Activated CD4-positive, alpha-beta memory T cell treated with anti-CD3 and anti-CD28 coated beads, Interleukin-2, amount 10 ng/mL, durations not matched to agents 7 days and 5 days (primary cell): ENCODE data around the gene C17orf50. TPM values are rescaled to one million over a fixed set of nuclear protein-coding genes. Genes with fewer than 3 reads are reported as not detected.

Source experiments
- CTCF ChIA-PET: fragments of 350-600 bp; sonication (Branson Sonifier 250); formaldehyde crosslinking; loops from one replicate; lab custom pipeline; 2021; ENCODE audit warnings: antibody characterized with exemption, inconsistent platforms; lab: Charles Lee
- POLR2A ChIA-PET: fragments of 350-600 bp; sonication (Branson Sonifier 250); formaldehyde crosslinking; loops from one replicate; lab custom pipeline; 2021; ENCODE audit warnings: antibody characterized with exemption; lab: Charles Lee
- DNase-seq: peaks from one replicate; pipeline ENCODE4 v3.0.0-alpha.2; 2020
- H3K27ac Mint-ChIP-seq: one replicate; pipeline ENCODE4 v1.8.0; 2021; ENCODE audit warnings: mild to moderate bottlenecking, mixed read lengths
- H3K27me3 Mint-ChIP-seq: one replicate; pipeline ENCODE4 v1.8.0; 2021; ENCODE audit warnings: mixed read lengths
- H3K36me3 Mint-ChIP-seq: one replicate; pipeline ENCODE4 v1.8.0; 2021; ENCODE audit warnings: low read depth, mixed read lengths
- H3K4me1 Mint-ChIP-seq: one replicate; pipeline ENCODE4 v1.8.0; 2021; ENCODE audit warnings: mixed read lengths
- H3K4me3 Mint-ChIP-seq: one replicate; pipeline ENCODE4 v1.8.0; 2021; ENCODE audit warnings: mild to moderate bottlenecking, mixed read lengths
- H3K9me3 Mint-ChIP-seq: one replicate; pipeline ENCODE4 v1.8.0; 2021; ENCODE audit warnings: mixed read lengths
- total RNA-seq, 2 experiments: library from RNA; stranded (reverse); gene quantifications; one replicate each; pipeline ENCODE4 v1.2.3, GENCODE V29; 2021

Gene C17orf50
- total RNA-seq, 2 experiments from 2014 or later = not detected

DNA sequence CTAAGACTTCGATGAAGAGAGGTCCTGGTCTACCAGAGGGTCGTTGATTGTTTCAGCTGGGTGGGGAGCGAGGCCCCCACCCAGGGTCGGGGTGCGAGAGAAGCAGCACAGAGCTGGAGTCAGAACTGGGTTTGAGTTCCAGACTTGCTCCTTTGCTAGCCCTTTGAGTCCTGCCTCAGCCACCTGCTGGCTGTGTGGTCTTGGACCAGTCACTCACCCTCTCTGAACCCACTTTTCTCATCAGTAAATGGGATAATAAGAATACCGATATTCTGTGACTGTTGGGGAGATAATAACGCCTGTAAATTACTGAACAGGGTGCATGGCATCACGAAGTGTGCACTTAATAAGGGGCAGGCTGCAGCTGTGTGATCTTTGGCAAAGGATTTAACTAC is 35.2 kb downstream of the C17orf50 start:
- CTCF ChIA-PET = interaction anchor here (0.7 to 6.6 kb wide), 7 partner anchors 9 to 48 kb away, joined by 3 to 39 read pairs (median 6); partner anchors contain the start of gene TAF15
- Mint-ChIP-seq H3K4me1 (peaks cover 15% of the 10 kb centered on the region), H3K27ac (no peak overlapping the region), H3K4me3 (peak overlapping the region; percentile 69), H3K9me3 (no peaks in the 10 kb centered on the region), H3K27me3 (peaks cover 74% of the 10 kb centered on the region), H3K36me3 (no peaks in the 10 kb centered on the region)
- no peak for DNase-seq
- POLR2A ChIA-PET = interaction anchor here (1.4 to 6.9 kb wide), 2 partner anchors 13 to 32 kb away, joined by 7 to 52 read pairs; partner anchors contain the start of gene TAF15

DNA sequence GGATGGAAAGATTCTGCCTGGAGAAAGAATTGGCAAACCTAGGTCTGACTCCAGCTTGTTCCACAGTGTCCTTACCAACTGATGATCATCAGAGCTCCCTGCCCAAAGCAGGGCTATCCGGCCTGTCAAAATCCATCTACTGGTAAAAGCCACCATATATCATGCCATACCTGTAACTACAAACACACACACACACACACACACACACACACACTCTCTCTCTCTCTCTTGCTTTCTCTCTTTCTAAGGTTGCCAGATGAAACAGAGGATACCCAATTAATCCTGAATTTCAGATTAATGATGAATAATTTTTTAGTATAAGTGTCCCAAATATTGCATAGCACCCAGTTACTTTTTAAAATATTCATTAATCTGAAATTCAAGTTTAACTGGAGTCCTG is 36.3 kb downstream of the C17orf50 start:
- CTCF ChIA-PET = interaction anchor here (1.2 to 6.6 kb wide), 6 partner anchors 8 to 50 kb away, joined by 3 to 39 read pairs (median 6); partner anchors contain the start of gene TAF15
- no peaks in the 10 kb centered on the region for H3K9me3 Mint-ChIP-seq
- peaks cover 24% of the 10 kb centered on the region for H3K4me1 Mint-ChIP-seq
- no peak overlapping the region for H3K27ac Mint-ChIP-seq
- no peak overlapping the region for H3K4me3 Mint-ChIP-seq
- POLR2A ChIA-PET = interaction anchor here (6.9 kb wide), 1 partner anchor 12 kb away, joined by 52 read pairs; the partner anchor contains the start of gene TAF15
- H3K36me3 Mint-ChIP-seq = no peaks in the 10 kb centered on the region
- DNase-seq = no peak
- H3K27me3 Mint-ChIP-seq = peaks cover 70% of the 10 kb centered on the region

DNA sequence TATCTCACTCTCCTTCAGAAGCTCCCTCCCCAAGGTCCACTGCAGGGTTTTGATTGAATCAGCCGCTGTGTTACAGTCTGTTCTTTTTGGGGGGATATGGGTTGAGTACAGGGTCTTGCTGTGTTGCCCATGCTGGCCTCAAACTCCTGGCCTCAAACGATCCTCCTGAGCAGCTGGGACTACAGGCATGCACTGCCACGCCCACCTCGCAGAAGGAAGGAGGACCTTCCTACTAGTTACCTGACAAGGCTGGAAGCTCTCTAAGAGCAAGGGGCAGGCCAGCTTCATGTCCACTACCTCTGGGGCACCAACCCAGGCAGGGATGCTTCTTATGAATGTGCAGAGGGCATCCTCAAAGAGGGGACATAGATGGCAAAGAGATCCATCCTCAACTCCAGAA is 36.7 kb downstream of the C17orf50 start:
- Mint-ChIP-seq H3K4me1 (peaks cover 25% of the 10 kb centered on the region), H3K4me3 (no peak overlapping the region), H3K27me3 (peaks cover 66% of the 10 kb centered on the region), H3K36me3 (no peaks in the 10 kb centered on the region), H3K9me3 (no peaks in the 10 kb centered on the region), H3K27ac (no peak overlapping the region)
- POLR2A ChIA-PET = interaction anchor here (6.9 kb wide), 1 partner anchor 11 kb away, joined by 52 read pairs; the partner anchor contains the start of gene TAF15
- CTCF ChIA-PET = interaction anchor here (1.2 to 6.6 kb wide), 5 partner anchors 11 to 50 kb away, joined by 3 to 39 read pairs (median 6); partner anchors contain the start of gene TAF15
- DNase-seq = no peak

DNA sequence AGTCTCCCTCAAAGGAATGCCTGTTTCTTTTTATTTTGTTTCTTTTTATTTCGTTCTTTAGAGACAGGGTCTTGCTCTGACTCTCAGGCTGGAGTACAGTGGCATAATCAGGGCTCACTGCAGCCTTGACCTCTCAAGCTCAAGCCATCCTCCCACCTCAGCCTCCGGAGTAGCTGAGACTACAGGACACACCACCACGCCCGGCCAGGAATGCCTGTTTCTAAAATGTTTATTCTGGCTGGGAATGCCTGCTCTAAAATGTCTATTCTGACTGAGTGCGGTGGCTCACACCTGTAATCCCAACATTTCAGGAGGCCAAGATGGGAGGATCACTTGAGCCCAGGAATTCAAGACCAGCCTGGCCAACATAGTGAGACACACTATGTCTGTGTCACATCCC is 37.2 kb downstream of the C17orf50 start:
- H3K4me1 Mint-ChIP-seq = peaks cover 25% of the 10 kb centered on the region
- ChIA-PET CTCF (interaction anchor here (2.9 to 6.6 kb wide), 2 partner anchors 11 to 34 kb away, joined by 9 to 39 read pairs; partner anchors contain the start of gene TAF15), POLR2A (interaction anchor here (6.9 kb wide), 1 partner anchor 11 kb away, joined by 52 read pairs; the partner anchor contains the start of gene TAF15)
- no peak overlapping the region for H3K4me3 Mint-ChIP-seq
- H3K36me3 Mint-ChIP-seq = no peaks in the 10 kb centered on the region
- H3K9me3 Mint-ChIP-seq = no peaks in the 10 kb centered on the region
- no peak overlapping the region for H3K27ac Mint-ChIP-seq
- H3K27me3 Mint-ChIP-seq = peaks cover 63% of the 10 kb centered on the region
- no peak for DNase-seq

DNA sequence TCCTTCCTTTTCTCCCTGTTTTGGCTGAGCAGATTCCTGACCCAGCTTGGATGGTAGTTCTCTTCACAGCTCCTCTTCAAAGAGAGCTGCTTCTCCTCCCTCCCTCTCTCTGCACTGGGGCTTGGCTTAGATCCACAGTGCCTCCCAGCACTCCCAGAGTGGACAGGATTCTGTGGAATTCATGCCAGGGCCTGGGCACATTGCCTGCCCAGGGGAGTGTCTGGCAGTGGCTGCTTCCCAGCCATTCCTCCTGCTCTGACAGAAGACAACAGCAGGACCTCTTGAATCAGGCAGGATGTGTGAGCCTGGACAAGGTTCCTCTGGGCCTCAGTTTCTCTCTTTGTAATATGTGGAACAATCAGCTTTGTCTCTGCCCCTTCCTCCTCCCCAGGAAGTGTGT is 39.3 kb downstream of the C17orf50 start:
- ChIA-PET POLR2A (interaction anchor here (1.4 kb wide), 1 partner anchor 9 kb away, joined by 5 read pairs; the partner anchor contains the start of gene TAF15), CTCF (interaction anchor here (2.9 to 6.6 kb wide), 2 partner anchors 9 to 36 kb away, joined by 9 to 39 read pairs; partner anchors contain the start of gene TAF15)
- no peak overlapping the region for H3K27ac Mint-ChIP-seq
- H3K4me1 Mint-ChIP-seq = peaks cover 28% of the 10 kb centered on the region
- H3K36me3 Mint-ChIP-seq = no peaks in the 10 kb centered on the region
- H3K9me3 Mint-ChIP-seq = no peaks in the 10 kb centered on the region
- no peak for DNase-seq
- no peak overlapping the region for H3K4me3 Mint-ChIP-seq
- H3K27me3 Mint-ChIP-seq = peaks cover 44% of the 10 kb centered on the region

DNA sequence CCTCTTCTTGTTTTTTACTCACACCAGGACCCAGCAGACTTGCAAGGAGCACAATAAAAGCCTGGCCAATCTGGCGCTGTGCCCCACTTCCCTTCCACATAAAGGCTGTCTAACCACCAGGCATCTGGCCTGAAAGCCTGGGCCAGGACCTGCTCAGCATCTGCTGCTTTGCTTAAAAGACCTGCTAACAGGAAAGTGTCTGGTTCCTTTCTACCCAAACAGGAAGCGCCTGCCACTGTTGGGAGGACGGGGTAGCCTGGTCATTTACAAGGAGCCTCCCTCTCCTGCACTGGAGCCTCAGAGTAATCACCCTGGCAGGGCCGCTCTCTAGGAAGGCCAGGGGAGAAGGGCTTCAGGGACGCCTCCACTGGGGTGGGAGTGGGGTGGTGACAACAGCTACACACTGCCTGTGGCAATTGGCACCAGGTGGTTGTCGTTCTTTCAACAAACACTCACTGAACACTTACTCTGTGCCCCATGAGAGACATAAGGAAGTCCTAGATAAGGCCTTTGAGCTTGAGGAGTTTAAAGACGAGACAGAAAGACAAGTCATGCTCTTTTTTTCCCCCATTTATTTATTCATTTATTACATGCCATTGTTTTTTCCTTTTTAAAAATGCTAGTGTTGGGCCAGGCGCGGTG is 41.0 kb downstream of the C17orf50 start:
- H3K36me3 Mint-ChIP-seq = no peaks in the 10 kb centered on the region
- ChIA-PET CTCF (interaction anchor here (1.3 to 2.5 kb wide), 2 partner anchors 36 to 38 kb away, joined by 4 to 11 read pairs; no protein-coding TSS in a partner anchor), POLR2A (no interaction called here)
- H3K9me3 Mint-ChIP-seq = no peaks in the 10 kb centered on the region
- no peak for DNase-seq
- H3K27ac Mint-ChIP-seq = no peak overlapping the region
- peaks cover 23% of the 10 kb centered on the region for H3K4me1 Mint-ChIP-seq
- peaks cover 32% of the 10 kb centered on the region for H3K27me3 Mint-ChIP-seq
- no peak overlapping the region for H3K4me3 Mint-ChIP-seq

DNA sequence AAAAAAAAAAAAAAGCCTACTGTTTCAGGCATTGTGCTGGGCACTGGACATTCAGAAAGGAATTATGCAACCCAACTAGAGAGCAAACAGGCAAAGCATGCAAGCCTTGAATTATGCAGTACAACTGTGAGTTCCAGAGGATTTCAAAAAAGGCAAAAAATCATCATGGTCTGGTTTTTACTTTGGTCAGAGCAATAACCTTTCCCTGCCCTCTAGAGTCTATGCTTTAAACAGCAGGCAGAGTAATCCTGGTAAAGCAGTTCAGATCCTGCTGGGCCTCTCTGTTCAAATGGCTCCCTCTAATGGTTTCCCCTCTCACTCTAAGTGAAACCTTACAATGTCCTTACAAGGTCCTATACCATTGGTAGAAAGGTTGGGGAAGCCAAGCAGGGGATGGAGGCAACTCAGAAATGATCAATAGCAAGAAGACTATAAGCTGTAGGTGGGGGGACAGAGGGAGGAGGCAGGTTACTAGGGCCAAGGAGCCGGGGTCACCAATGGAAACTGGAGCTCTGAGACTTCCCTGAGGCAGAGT is 44.0 kb downstream of the C17orf50 start:
- ChIA-PET CTCF (interaction anchor here (0.6 to 9.8 kb wide), 12 partner anchors 9 to 964 kb away, joined by 3 to 286 read pairs (median 4); partner anchors contain the start of genes C17orf50 and MMP28), POLR2A (interaction anchor here (0.6 to 1.4 kb wide), 2 partner anchors 41 to 1907 kb away, joined by 3 to 4 read pairs; no protein-coding TSS in a partner anchor)
- peak; percentile 57 for DNase-seq
- no peak overlapping the region for H3K27ac Mint-ChIP-seq
- H3K9me3 Mint-ChIP-seq = no peaks in the 10 kb centered on the region
- peaks cover 45% of the 10 kb centered on the region for H3K4me1 Mint-ChIP-seq
- H3K36me3 Mint-ChIP-seq = no peaks in the 10 kb centered on the region
- peaks cover 7% of the 10 kb centered on the region for H3K27me3 Mint-ChIP-seq
- no peak overlapping the region for H3K4me3 Mint-ChIP-seq

DNA sequence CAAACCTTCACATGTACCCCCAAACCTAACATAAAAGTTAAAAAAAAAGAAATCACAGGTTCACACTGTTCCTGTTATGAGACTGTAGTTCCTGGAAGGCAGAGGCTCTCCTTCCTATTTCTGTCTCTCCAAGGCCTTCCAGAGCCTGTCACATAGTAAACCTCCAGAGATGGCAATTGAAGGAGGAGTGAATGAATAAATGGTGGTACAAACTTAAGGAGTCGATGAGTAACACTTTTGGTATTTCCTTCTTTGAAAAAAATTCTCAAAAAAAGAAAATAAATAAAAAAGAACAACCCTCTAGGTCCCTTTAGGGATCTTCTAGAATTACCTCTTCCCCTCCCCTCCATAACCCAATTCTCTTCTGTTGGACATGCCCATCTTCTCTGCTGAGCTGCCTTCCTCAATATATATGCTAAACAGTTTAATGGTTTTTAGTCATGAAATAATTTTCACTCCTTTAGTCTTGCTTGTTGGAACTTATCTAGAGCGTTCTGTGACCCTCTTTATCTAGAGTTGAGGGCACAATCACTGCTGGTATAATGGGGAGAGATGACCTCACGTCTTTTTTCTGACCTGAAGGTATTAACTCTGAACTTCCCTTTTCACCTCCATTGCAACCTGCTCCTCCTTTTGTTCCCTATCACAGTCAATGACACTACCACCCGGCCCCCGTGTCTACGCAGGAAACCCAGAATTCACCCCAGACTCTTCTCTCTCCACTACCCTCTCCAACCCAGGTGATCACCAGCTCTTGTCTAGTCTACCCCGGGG is 46.9 kb downstream of the C17orf50 start:
- ChIA-PET POLR2A (interaction anchor here (0.6 to 4.8 kb wide), 12 partner anchors 11 to 739 kb away, joined by 3 to 89 read pairs (median 15); partner anchors contain the start of genes AP2B1, MMP28, PEX12 and SLFN12L), CTCF (interaction anchor here (1.0 to 9.8 kb wide), 13 partner anchors 10 to 1407 kb away, joined by 3 to 286 read pairs (median 4); partner anchors contain the start of genes C17orf50, MMP28 and PEX12)
- Mint-ChIP-seq H3K4me3 (peak overlapping the region; percentile 89), H3K36me3 (peaks cover 8% of the 10 kb centered on the region), H3K4me1 (peaks cover 50% of the 10 kb centered on the region), H3K27me3 (no peaks in the 10 kb centered on the region), H3K9me3 (no peaks in the 10 kb centered on the region), H3K27ac (peak overlapping the region; percentile 98)
- no peak for DNase-seq

DNA sequence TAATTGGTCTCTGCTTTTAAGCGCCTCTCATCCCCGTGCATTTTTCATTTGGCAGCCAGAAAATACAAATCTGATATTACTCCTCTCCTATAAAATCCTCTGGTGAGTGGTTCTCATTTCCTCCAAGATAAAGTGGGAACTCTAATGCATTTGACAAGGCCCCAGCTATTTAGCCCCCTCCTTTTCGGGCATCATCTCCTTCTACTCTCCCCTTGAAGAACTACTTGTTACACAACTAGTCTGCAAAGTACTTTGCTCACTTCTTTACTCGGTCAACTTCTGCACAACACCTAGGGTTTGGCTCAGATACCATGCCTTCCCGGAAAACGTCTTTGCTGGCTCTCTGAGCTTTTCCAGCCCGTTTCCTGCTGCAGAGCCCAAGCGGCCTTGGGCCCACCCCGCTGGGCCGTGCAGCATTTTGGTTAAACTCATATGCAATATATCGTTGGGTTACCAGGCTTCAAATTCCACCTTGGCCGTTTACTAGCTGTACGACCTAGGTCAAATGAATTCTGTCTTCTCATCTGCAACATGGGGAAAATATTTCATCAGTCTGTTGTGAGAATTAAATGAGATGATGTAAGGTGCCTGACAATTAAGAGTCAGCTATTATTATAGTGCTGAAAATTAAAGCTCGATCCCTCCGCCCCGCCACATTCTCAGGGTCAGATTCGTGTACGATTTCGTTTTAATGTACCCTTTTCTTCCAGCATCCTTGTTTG is 47.7 kb downstream of the C17orf50 start:
- H3K27me3 Mint-ChIP-seq = no peaks in the 10 kb centered on the region

DNA sequence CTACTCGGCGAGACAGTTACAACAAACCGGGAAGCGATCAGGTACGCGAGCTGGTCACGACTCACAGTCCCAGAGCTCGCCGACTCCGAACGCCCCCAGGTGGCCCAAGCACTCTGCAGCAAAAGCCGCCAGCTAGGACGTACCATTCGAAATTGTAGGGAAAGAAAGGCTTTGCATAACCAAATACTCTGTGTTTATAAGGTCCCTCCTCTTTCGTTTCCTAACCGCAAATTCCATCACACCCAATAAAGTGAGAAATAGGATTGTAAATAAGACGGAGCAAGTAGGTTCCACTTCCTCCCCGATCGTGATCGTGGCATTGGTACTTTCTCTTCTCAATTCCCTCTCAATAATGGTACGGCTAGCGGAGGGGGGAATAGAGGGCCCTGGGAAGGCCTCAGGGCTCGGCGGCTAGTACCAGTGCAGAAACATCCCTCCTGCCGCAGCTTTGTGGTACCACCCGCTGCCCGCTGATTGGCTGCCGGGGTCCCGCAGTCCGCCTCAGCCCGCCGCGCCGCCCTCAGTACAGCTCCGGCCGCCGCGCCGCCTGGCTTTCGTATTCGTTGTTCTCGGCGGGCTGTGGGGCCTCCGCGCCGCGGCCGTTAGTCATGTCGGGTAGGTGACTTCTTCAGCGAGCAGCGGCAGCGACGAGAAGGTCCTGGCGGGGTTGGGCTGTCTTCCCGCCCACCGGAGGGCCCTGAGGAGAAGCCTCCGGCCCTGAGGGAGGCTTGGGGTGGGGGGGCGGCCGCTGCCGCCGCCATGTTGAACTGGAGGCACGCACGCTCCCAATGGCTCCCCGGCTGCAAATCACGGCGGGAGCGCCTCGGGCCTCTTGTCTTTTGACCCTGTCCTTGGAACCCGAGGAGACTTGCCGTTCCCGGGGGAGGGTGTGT is 48.5 kb downstream of the C17orf50 start, which contains the start of gene TAF15:
Gene TAF15 (plus strand): TSS at position 523 of the 893 bp plus-strand sequence. CDS start 86 bp downstream, at position 609.
- Mint-ChIP-seq H3K27ac (peak within 1 kb of the TSS; percentile 98), H3K4me1 (peaks cover 61% of the 10 kb centered on the region), H3K4me3 (peak within 1 kb of the TSS; percentile 89), H3K27me3 (no peaks in the 10 kb centered on the region), H3K9me3 (no peaks in the 10 kb centered on the region), H3K36me3 (peaks cover 20% of the 10 kb centered on the region)
- CTCF ChIA-PET = interaction anchor here (0.6 to 9.8 kb wide), 33 partner anchors 8 to 1409 kb away, joined by 3 to 286 read pairs (median 4); partner anchors contain the start of genes C17orf50, MMP28 and PEX12
- DNase-seq = peak; percentile 97
- POLR2A ChIA-PET = interaction anchor here (0.6 to 4.8 kb wide), 44 partner anchors 9 to 737 kb away, joined by 3 to 89 read pairs (median 4); partner anchors contain the start of genes AP2B1, C17orf50, CCL5 and MMP28

More for the DNA sequence above, 47.7 kb downstream of the C17orf50 start:
- peaks cover 14% of the 10 kb centered on the region for H3K36me3 Mint-ChIP-seq
- ChIA-PET POLR2A (interaction anchor here (0.6 to 4.8 kb wide), 36 partner anchors 8 to 738 kb away, joined by 3 to 89 read pairs (median 6); partner anchors contain the start of genes AP2B1, CCL5, MMP28 and PEX12), CTCF (interaction anchor here (0.6 to 9.8 kb wide), 34 partner anchors 9 to 1408 kb away, joined by 3 to 286 read pairs (median 4); partner anchors contain the start of genes C17orf50, MMP28 and PEX12)
- peaks cover 55% of the 10 kb centered on the region for H3K4me1 Mint-ChIP-seq
- H3K4me3 Mint-ChIP-seq = peak overlapping the region; percentile 89
- no peak for DNase-seq
- H3K9me3 Mint-ChIP-seq = no peaks in the 10 kb centered on the region
- H3K27ac Mint-ChIP-seq = peak overlapping the region; percentile 98
